Kidney (tissue), 14 donors: ENCODE results near the gene ERBIN. TPM values are rescaled to one million over a fixed set of nuclear protein-coding genes. Genes with fewer than 3 reads are reported as not detected.

Experiments used
- DNase-seq, 5 donors: peaks; one replicate each; pipeline ENCODE4 v3.0.0-alpha.2; 2013 to 2020
- FAIRE-seq: peaks from 2 replicates; lab custom pipeline; 2012; peaks lifted over from hg19 to GRCh38; lab: Jason Lieb, UNC
- H3K27ac ChIP-seq, 2 donors: one replicate each; pipeline ENCODE4 v1.7.0; 2013; ENCODE audit warnings: low read depth in 2 of 2, low read length in 2 of 2, inconsistent platforms in 1 of 2
- H3K27me3 ChIP-seq: one replicate; pipeline ENCODE4 v1.7.1; 2013; ENCODE audit warnings: low read length, inconsistent platforms; ENCODE audit not compliant: control insufficient read depth, insufficient read depth
- H3K36me3 ChIP-seq, 3 donors: one replicate each; pipeline versions ENCODE4 v1.7.0 to v1.7.1; 2013; ENCODE audit warnings: low read length in 3 of 3, control low read depth in 1 of 3, inconsistent platforms in 1 of 3; ENCODE audit not compliant: insufficient read depth in 3 of 3, control insufficient read depth in 2 of 3
- H3K4me1 ChIP-seq, 3 donors: one replicate each; pipeline versions ENCODE4 v1.7.0 to v1.7.1; 2013; ENCODE audit warnings: low read length in 3 of 3, inconsistent platforms in 1 of 3, low read depth in 1 of 3; ENCODE audit not compliant: control insufficient read depth in 2 of 3, insufficient read depth in 2 of 3
- H3K4me3 ChIP-seq, 3 donors: one replicate each; pipeline versions ENCODE4 v1.7.0 to v1.8.1; 2013; ENCODE audit warnings: low read length in 3 of 3, control low read depth in 1 of 3, inconsistent platforms in 1 of 3
- H3K9ac ChIP-seq, 3 donors: one replicate each; pipeline versions ENCODE4 v1.7.0 to v1.7.1; 2013; ENCODE audit warnings: low read length in 3 of 3, control low read depth in 1 of 3, inconsistent platforms in 1 of 3
- H3K9me3 ChIP-seq, 3 donors: one replicate each; pipeline versions ENCODE4 v1.7.0 to v1.7.1; 2013; ENCODE audit warnings: low read length in 3 of 3, control low read depth in 1 of 3, inconsistent platforms in 1 of 3; ENCODE audit not compliant: control insufficient read depth in 2 of 3, insufficient read depth in 1 of 3
- CTCF ChIP-seq: IDR thresholded peaks from 3 replicates; pipeline ENCODE4 v1.5.1; 2012; ENCODE audit warnings: mild to moderate bottlenecking, moderate library complexity, borderline replicate concordance; ENCODE audit not compliant: insufficient read depth; ENCODE audit errors: extremely low read depth
- intact Hi-C: fragments of 100-400 bp; cut with DNase I; formaldehyde crosslinking; loops from one replicate; pipeline ENCODE4 v1.11.1; 2022
- polyA plus RNA-seq: library from polyadenylated mRNA; stranded (reverse); fragments of 350-450 nt; fragmentation: Illumina TruSeq; extraction: RNeasy Lipid Tissue Mini Kit (QIAGEN cat#74804); gene quantifications from one replicate; pipeline ENCODE4 v1.2.3, GENCODE V29; 2014; ENCODE audit warnings: low read depth, low replicate concordance; ENCODE audit not compliant: insufficient read depth
- total RNA-seq: library from RNA; stranded (reverse); fragmentation: NEBNext Ultra II Directional; extraction: Animal tissue kit (Norgen Biotek cat#: 25700); gene quantifications from one replicate; pipeline ENCODE4 v1.2.1, GENCODE V29; 2021
- donor health status: control.
- donor health status: control.
- donor health status: control.
- donor health status: control.
- donor health status: control.
- donor health status: DM: yes; HTN: yes; CAD: no.
- donor health status: Normal renal cell carcinoma (clear cell type).

The ERBIN gene
- total and polyA plus RNA-seq, 2 donors from 2014 or later, result 14.3 to 85.1 TPM

- Histone ChIP-seq H3K36me3 (no peaks in the 10 kb centered on the region), H3K27me3 (no peaks in the 10 kb centered on the region), H3K9me3 (no peaks in the 10 kb centered on the region), H3K9ac (no peak overlapping the region), H3K4me1 (no peaks in the 10 kb centered on the region), H3K27ac (no peak overlapping the region), H3K4me3 (no peak overlapping the region)
- TF ChIP-seq CTCF, result no peak
- intact Hi-C loops, result no loop called here
- FAIRE-seq (no peak), DNase-seq (no peak)
Observed at GRCh38 chr5:65892801-65893200, 33.6 kb upstream of the ERBIN start.

DNA sequence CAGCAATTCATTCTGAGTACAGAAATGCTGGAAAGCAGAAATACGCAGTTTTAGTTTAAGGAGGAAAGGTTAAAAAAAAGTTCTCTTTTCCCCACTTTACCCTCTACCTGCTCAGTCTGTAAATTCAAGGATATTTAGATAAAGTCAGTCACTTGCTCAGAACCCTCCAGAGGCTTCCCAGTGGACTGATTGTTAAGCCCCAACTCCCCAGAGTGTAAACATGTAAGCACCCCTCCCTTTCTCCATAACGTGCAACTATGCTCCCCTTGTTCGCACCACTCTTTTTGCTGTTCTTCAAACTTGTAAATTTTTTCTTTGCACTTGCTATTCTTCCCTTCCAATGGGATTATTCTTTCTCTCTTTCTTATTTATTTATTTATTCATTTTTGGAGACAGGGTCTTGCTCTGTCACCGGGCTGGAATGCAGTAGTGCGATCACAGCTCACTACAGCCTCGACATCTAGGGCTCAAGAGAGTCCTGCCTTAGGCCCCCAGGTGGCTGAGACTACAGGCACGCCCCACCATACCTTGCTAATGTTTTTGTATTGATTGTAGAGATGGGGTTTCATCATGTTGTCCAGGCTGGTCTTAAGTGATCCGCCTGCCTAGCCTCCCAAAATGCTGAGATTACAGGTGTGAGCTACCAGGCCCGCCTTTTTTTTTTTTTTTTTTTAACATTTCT lies 32.5 kb upstream of the ERBIN start:
- Histone ChIP-seq H3K36me3 (no peaks in the 10 kb centered on the region), H3K9me3 (no peaks in the 10 kb centered on the region), H3K9ac (no peak overlapping the region), H3K4me1 (no peaks in the 10 kb centered on the region), H3K27me3 (no peaks in the 10 kb centered on the region), H3K4me3 (no peak overlapping the region), H3K27ac (no peak overlapping the region)
- DNase-seq (no peak), FAIRE-seq (no peak)
- intact Hi-C loops, result no loop called here
- no peak for TF ChIP-seq CTCF

GRCh38 chr5:65895891-65896290 lies 30.5 kb upstream of the ERBIN start:
- H3K27ac ChIP-seq, result no peak overlapping the region
- no peak for DNase-seq
- no peak for TF ChIP-seq CTCF
- intact Hi-C loops, result no loop called here
- no peak overlapping the region for H3K4me3 ChIP-seq
- no peaks in the 10 kb centered on the region for H3K36me3 ChIP-seq
- H3K9ac ChIP-seq, result no peak overlapping the region
- H3K27me3 ChIP-seq, result no peaks in the 10 kb centered on the region
- no peaks in the 10 kb centered on the region for H3K9me3 ChIP-seq
- no peaks in the 10 kb centered on the region for H3K4me1 ChIP-seq
- FAIRE-seq, result no peak

- Histone ChIP-seq H3K4me1 (no peaks in the 10 kb centered on the region), H3K36me3 (no peaks in the 10 kb centered on the region), H3K9me3 (no peaks in the 10 kb centered on the region), H3K4me3 (no peak overlapping the region), H3K27me3 (no peaks in the 10 kb centered on the region), H3K9ac (no peak overlapping the region), H3K27ac (no peak overlapping the region)
- DNase-seq (no peak), FAIRE-seq (no peak)
- no peak for TF ChIP-seq CTCF
- intact Hi-C loops, result no loop called here
Observed at GRCh38 chr5:65900746-65901145, 25.6 kb upstream of the ERBIN start.
